ENCODE results near the gene RAB39B.

The RAB39B gene

GRCh38 chrX:155216179-155216939, 47.9 kb downstream of the RAB39B start, which contains the start of gene VBP1:
VBP1 (plus strand) TSS chrX:155216460; CDS start chrX:155216483, 23 bp downstream.
- TF ChIP-seq CTCF (IDR thresholded peaks at IDR 0.05; ENCODE audit: low read depth, low read length), result peak; percentile 37
- peak within 1 kb of the TSS; percentile 82 for H3K4me3 ChIP-seq (replicated peaks in 1 of 2; ENCODE audit: low read depth in 2 of 2, low read length in 2 of 2)
- peak; percentile 96 to 97 for DNase-seq (ENCODE audit: low read depth in 2 of 2)

GRCh38 chrX:155215443-155216178, 48.7 kb downstream of the RAB39B start:
- peak overlapping the region; percentile 61 to 82 for H3K4me3 ChIP-seq (replicated peaks in 1 of 2; ENCODE audit: low read depth in 2 of 2, low read length in 2 of 2)
- DNase-seq (ENCODE audit: low read depth in 2 of 2), result no peak
- no peak for TF ChIP-seq CTCF (IDR thresholded peaks at IDR 0.05; ENCODE audit: low read depth, low read length)

GRCh38 chrX:155213731-155214130, 50.6 kb downstream of the RAB39B start:
- no peak overlapping the region for H3K4me3 ChIP-seq (replicated peaks in 1 of 2; ENCODE audit: low read depth in 2 of 2, low read length in 2 of 2)
- TF ChIP-seq CTCF (IDR thresholded peaks at IDR 0.05; ENCODE audit: low read depth, low read length), result no peak
- no peak for DNase-seq (ENCODE audit: low read depth in 2 of 2)

- no peak for TF ChIP-seq CTCF (IDR thresholded peaks at IDR 0.05; ENCODE audit: low read depth, low read length)
- no peak for DNase-seq (ENCODE audit: low read depth in 2 of 2)
- no peak overlapping the region for H3K4me3 ChIP-seq (replicated peaks in 1 of 2; ENCODE audit: low read depth in 2 of 2, low read length in 2 of 2)
Measured at GRCh38 chrX:155211208-155211607, 53.1 kb downstream of the RAB39B start.

Measured in cardiac fibroblast (primary cell).